Activated CD4-positive, alpha-beta T cell treated with anti-CD3 and anti-CD28 coated beads for 1 hour (primary cell): Measurements from ENCODE around the gene C3AR1.
"Not testable (repeated sequence)": the region's sequence is repeated elsewhere in the genome, so short reads cannot be mapped to it uniquely, and the experiment has no call there.

Source experiments
- DNase-seq: peaks from one replicate; pipeline ENCODE4 v3.0.0-alpha.2; 2020

Gene C3AR1

GRCh38 chr12:8065991-8066594 is at the start of gene C3AR1:
TSS of gene C3AR1 (minus strand) at chr12:8066359. CDS start at chr12:8060185, 6,174 bp downstream.
- peak; percentile 19 for DNase-seq

GRCh38 chr12:8113117-8113516 is 47.0 kb upstream of the C3AR1 start:
- not testable (repeated sequence) for DNase-seq

GRCh38 chr12:8108808-8109398 is 42.7 kb upstream of the C3AR1 start:
- DNase-seq = peak; percentile 60

GRCh38 chr12:8099235-8099634 is 33.1 kb upstream of the C3AR1 start:
- no peak for DNase-seq

- no peak for DNase-seq
These were observed 30.2 kb upstream of the C3AR1 start for GRCh38 chr12:8096281-8096915.

GRCh38 chr12:8093291-8093690 is 27.1 kb upstream of the C3AR1 start:
- no peak for DNase-seq

GRCh38 chr12:8089716-8090115 is 23.6 kb upstream of the C3AR1 start:
- DNase-seq = no peak

GRCh38 chr12:8089277-8089676 is 23.1 kb upstream of the C3AR1 start:
- not testable (repeated sequence) for DNase-seq

- no peak for DNase-seq
These were observed 22.4 kb upstream of the C3AR1 start for GRCh38 chr12:8088574-8088973.

GRCh38 chr12:8087666-8088065 is 21.5 kb upstream of the C3AR1 start:
- DNase-seq = no peak

GRCh38 chr12:8084351-8084750 is 18.2 kb upstream of the C3AR1 start:
- not testable (repeated sequence) for DNase-seq

- no peak for DNase-seq
These were observed 16.6 kb upstream of the C3AR1 start for GRCh38 chr12:8082808-8083100.

- DNase-seq = no peak
These were observed 15.2 kb upstream of the C3AR1 start for GRCh38 chr12:8081251-8081920.

GRCh38 chr12:8080120-8080519 is 14.0 kb upstream of the C3AR1 start:
- no peak for DNase-seq

- no peak for DNase-seq
These were observed 12.8 kb upstream of the C3AR1 start for GRCh38 chr12:8078916-8079315.

- DNase-seq = peak; percentile 50
These were observed 12.2 kb upstream of the C3AR1 start for GRCh38 chr12:8078398-8078797.

GRCh38 chr12:8077207-8077606 is 11.0 kb upstream of the C3AR1 start:
- no peak for DNase-seq

- DNase-seq = no peak
These were observed 10.2 kb upstream of the C3AR1 start for GRCh38 chr12:8076366-8076765.

GRCh38 chr12:8075935-8076334 is 9.8 kb upstream of the C3AR1 start:
- no peak for DNase-seq

GRCh38 chr12:8071820-8072219 is 5.7 kb upstream of the C3AR1 start:
- not testable (repeated sequence) for DNase-seq

GRCh38 chr12:8069582-8069981 is 3.4 kb upstream of the C3AR1 start:
- no peak for DNase-seq

GRCh38 chr12:8064131-8064530 is 2.0 kb downstream of the C3AR1 start:
- no peak for DNase-seq

- DNase-seq = no peak
These were observed 7.7 kb downstream of the C3AR1 start for GRCh38 chr12:8058506-8058905.

- no peak for DNase-seq
These were observed 8.3 kb downstream of the C3AR1 start for GRCh38 chr12:8057839-8058238.
